ENCODE results near the gene SRSF9.

GRCh38 chr12:120515496-120515895 lies 45.9 kb upstream of the SRSF9 start:
- TF ChIP-seq FOXM1 (IDR thresholded peaks at IDR 0.05; ENCODE audit: borderline replicate concordance) = no peak
- TF ChIP-seq SP1 (IDR thresholded peaks at IDR 0.05) = no peak
- TF ChIP-seq ARNT (IDR thresholded peaks at IDR 0.05) = no peak
- no peak for TF ChIP-seq FOXA1 (IDR thresholded peaks at IDR 0.05)
- TF ChIP-seq SUZ12 (IDR thresholded peaks at IDR 0.05) = no peak
- no peak for TF ChIP-seq L3MBTL2 (conservative IDR thresholded peaks at IDR 0.05)
- TF ChIP-seq FOXK2 (IDR thresholded peaks at IDR 0.05) = no peak
- no peak for TF ChIP-seq BHLHE40 (IDR thresholded peaks at IDR 0.05; ENCODE audit: borderline replicate concordance)
